ENCODE results near the gene FOXP1. TPM values are rescaled to one million over a fixed set of nuclear protein-coding genes. Genes with fewer than 3 reads are reported as not detected.

FOXP1 gene
- total and polyA plus RNA-seq, 2 donors (not counting 1 experiment from before 2014, with no cell fraction given), result 91.1 to 508 TPM

- TF ChIP-seq EZH2 (IDR thresholded peaks at IDR 0.05; ENCODE audit: borderline replicate concordance, insufficient read depth, low read depth, low read length, poor library complexity, severe bottlenecking), result no peak
- TF ChIP-seq CTCF (IDR thresholded peaks at IDR 0.05), result no peak
- peaks cover 0 to 1% (median 0%) of the 10 kb centered on the region in 3 donors for H3K9me3 ChIP-seq (ENCODE audit: control extremely low read depth in 1 of 3, control insufficient read depth in 2 of 3, insufficient read depth in 1 of 3, low read length in 2 of 3)
- H3K79me2 ChIP-seq (ENCODE audit: control insufficient read depth, insufficient read depth, low read length), result peaks cover 90% of the 10 kb centered on the region
- no peak overlapping the region for H3K4me3 ChIP-seq (ENCODE audit: control extremely low read depth in 1 of 5, extremely low read depth in 1 of 5, insufficient read depth in 1 of 5, low read depth in 2 of 5, low read length in 4 of 5)
- H3K27me3 ChIP-seq (replicated peaks in 1 of 4; ENCODE audit: control extremely low read depth in 1 of 4, control insufficient read depth in 3 of 4, insufficient read depth in 4 of 4, low read length in 3 of 4), result no peaks in the 10 kb centered on the region
- no peak overlapping the region for H2AFZ ChIP-seq (ENCODE audit: insufficient read depth, low read depth, low read length, poor library complexity, severe bottlenecking)
- no peak overlapping the region for H3K27ac ChIP-seq (ENCODE audit: low read length in 2 of 2)
- DNase-seq (no peak), ATAC-seq (ENCODE audit: low read depth) (no peak)
- Mint-ChIP-seq H3K4me3 (no peak overlapping the region), H3K27ac (no peak overlapping the region), H3K27me3 (no peaks in the 10 kb centered on the region), H3K9me3 (ENCODE audit: insufficient read depth) (no peaks in the 10 kb centered on the region), H3K4me1 (peaks cover 37% of the 10 kb centered on the region)
- 75% methylated on average over 6 of the region's 6 CpGs for WGBS (ENCODE audit: insufficient coverage)
- peaks cover 37 to 45% of the 10 kb centered on the region in 2 donors for H3K4me1 ChIP-seq (ENCODE audit: control insufficient read depth in 2 of 2, insufficient read depth in 2 of 2, low read length in 2 of 2)
- no peaks in the 10 kb centered on the region for H3K36me3 ChIP-seq (replicated peaks in 1 of 2; ENCODE audit: control extremely low read depth in 1 of 2, control insufficient read depth in 1 of 2, extremely low read depth in 1 of 2, insufficient read depth in 2 of 2, low read length in 1 of 2)
- H3K9ac ChIP-seq (ENCODE audit: low read length), result no peak overlapping the region
- ChIA-PET CTCF (no interaction called here), POLR2A (no interaction called here)
- no peak overlapping the region for H3K4me2 ChIP-seq (replicated peaks; ENCODE audit: low read depth, low read length, poor library complexity, severe bottlenecking)
- peaks cover 4% of the 10 kb centered on the region for H4K20me1 ChIP-seq (ENCODE audit: control insufficient read depth, insufficient read depth, low read length, poor library complexity, severe bottlenecking)
- intact Hi-C loops (cut with micrococcal nuclease), result loop anchor here (5.0 kb wide), 1 partner anchor 33 kb away; no protein-coding TSS in a partner anchor
Measured at GRCh38 chr3:71319771-71320170, 263.8 kb downstream of the FOXP1 start.

- ChIA-PET CTCF (interaction anchor here (1.0 kb wide), 1 partner anchor 75 kb away, joined by 3 read pairs; no protein-coding TSS in a partner anchor), POLR2A (no interaction called here)
- H3K4me1 ChIP-seq (ENCODE audit: control insufficient read depth in 2 of 2, insufficient read depth in 2 of 2, low read length in 2 of 2), result peaks cover 37 to 45% of the 10 kb centered on the region in 2 donors
- no CpG with 5 or more reads among the region's 3 CpGs for whole genome bisulfite sequencing (ENCODE audit: insufficient coverage)
- no peaks in the 10 kb centered on the region for H3K27me3 Mint-ChIP-seq
- no peak overlapping the region for H3K9ac ChIP-seq (ENCODE audit: low read length)
- H3K36me3 ChIP-seq (replicated peaks in 1 of 2; ENCODE audit: control extremely low read depth in 1 of 2, control insufficient read depth in 1 of 2, extremely low read depth in 1 of 2, insufficient read depth in 2 of 2, low read length in 1 of 2), result no peaks in the 10 kb centered on the region
- DNase-seq (no peak), ATAC-seq (ENCODE audit: low read depth) (no peak)
- H3K9me3 ChIP-seq (ENCODE audit: control extremely low read depth in 1 of 3, control insufficient read depth in 2 of 3, insufficient read depth in 1 of 3, low read length in 2 of 3), result no peaks in the 10 kb centered on the region
- H4K20me1 ChIP-seq (ENCODE audit: control insufficient read depth, insufficient read depth, low read length, poor library complexity, severe bottlenecking), result peaks cover 4% of the 10 kb centered on the region
- H3K4me3 ChIP-seq (ENCODE audit: control extremely low read depth in 1 of 5, extremely low read depth in 1 of 5, insufficient read depth in 1 of 5, low read depth in 2 of 5, low read length in 4 of 5), result no peak overlapping the region
- H3K4me3 Mint-ChIP-seq, result peak overlapping the region; percentile 2
- H3K9me3 Mint-ChIP-seq (ENCODE audit: insufficient read depth), result no peaks in the 10 kb centered on the region
- intact Hi-C loops (cut with micrococcal nuclease), result loop anchor here (5.0 kb wide), 1 partner anchor 34 kb away; no protein-coding TSS in a partner anchor
- no peak for TF ChIP-seq EZH2 (IDR thresholded peaks at IDR 0.05; ENCODE audit: borderline replicate concordance, insufficient read depth, low read depth, low read length, poor library complexity, severe bottlenecking)
- no peak for TF ChIP-seq CTCF (IDR thresholded peaks at IDR 0.05)
- H2AFZ ChIP-seq (ENCODE audit: insufficient read depth, low read depth, low read length, poor library complexity, severe bottlenecking), result no peak overlapping the region
- peaks cover 39% of the 10 kb centered on the region for H3K4me1 Mint-ChIP-seq
- peaks cover 96% of the 10 kb centered on the region for H3K79me2 ChIP-seq (ENCODE audit: control insufficient read depth, insufficient read depth, low read length)
- H3K27ac Mint-ChIP-seq, result no peak overlapping the region
- no peak overlapping the region for H3K27ac ChIP-seq (ENCODE audit: low read length in 2 of 2)
- H3K4me2 ChIP-seq (replicated peaks; ENCODE audit: low read depth, low read length, poor library complexity, severe bottlenecking), result peak overlapping the region; percentile 17
- no peaks in the 10 kb centered on the region for H3K27me3 ChIP-seq (replicated peaks in 1 of 4; ENCODE audit: control extremely low read depth in 1 of 4, control insufficient read depth in 3 of 4, insufficient read depth in 4 of 4, low read length in 3 of 4)
Measured at GRCh38 chr3:71318458-71318827, 265.1 kb downstream of the FOXP1 start.

Data from B cell (primary cell).